Left ventricle myocardium inferior (tissue), 1 donor: ENCODE data around the gene FGFR3. TPM values are rescaled to one million over a fixed set of nuclear protein-coding genes. Genes with fewer than 3 reads are reported as not detected.

Source experiments
- DNase-seq: peaks from one replicate; pipeline ENCODE4 v3.0.0-alpha.2; 2020
- H3K27ac ChIP-seq: fragments of 200-600 bp; replicated peaks from 2 replicates; pipeline ENCODE4 v1.8.0; 2021
- H3K27me3 ChIP-seq: fragments of 200-600 bp; 2 replicates; pipeline ENCODE4 v1.8.0; 2021; ENCODE audit warnings: low read depth
- H3K36me3 ChIP-seq: fragments of 200-600 bp; 2 replicates; pipeline ENCODE4 v1.8.0; 2021
- H3K4me1 ChIP-seq: fragments of 200-600 bp; 2 replicates; pipeline ENCODE4 v1.8.0; 2021
- H3K4me3 ChIP-seq: fragments of 200-600 bp; 2 replicates; pipeline ENCODE4 v1.8.0; 2021; ENCODE audit warnings: mild to moderate bottlenecking, moderate library complexity
- H3K9me3 ChIP-seq: fragments of 200-600 bp; replicated peaks from 2 replicates; pipeline ENCODE4 v1.8.0; 2021
- intact Hi-C: fragments of 100-400 bp; cut with micrococcal nuclease; formaldehyde crosslinking; loops from one replicate; pipeline ENCODE4 v1.11.0; 2022
- total RNA-seq: library from RNA; stranded (reverse); fragmentation: NEBNext Ultra II Directional; extraction: Animal tissue kit (Norgen Biotek cat#: 25700); gene quantifications from one replicate; pipeline ENCODE4 v1.2.1, GENCODE V29; 2021
- TF ChIP-seq, protein P1 (sequence below): fragments of 200-600 bp; IDR thresholded peaks from 2 replicates; pipeline ENCODE4 v1.8.0; 2021; ENCODE audit warnings: antibody characterized with exemption, mild to moderate bottlenecking, borderline replicate concordance
- donor health status: DM: no; HTN: yes; CAD: no; lungs with severe emphysema.

The FGFR3 gene
- total RNA-seq, 1 donor from 2014 or later: 3.5 TPM

DNA sequence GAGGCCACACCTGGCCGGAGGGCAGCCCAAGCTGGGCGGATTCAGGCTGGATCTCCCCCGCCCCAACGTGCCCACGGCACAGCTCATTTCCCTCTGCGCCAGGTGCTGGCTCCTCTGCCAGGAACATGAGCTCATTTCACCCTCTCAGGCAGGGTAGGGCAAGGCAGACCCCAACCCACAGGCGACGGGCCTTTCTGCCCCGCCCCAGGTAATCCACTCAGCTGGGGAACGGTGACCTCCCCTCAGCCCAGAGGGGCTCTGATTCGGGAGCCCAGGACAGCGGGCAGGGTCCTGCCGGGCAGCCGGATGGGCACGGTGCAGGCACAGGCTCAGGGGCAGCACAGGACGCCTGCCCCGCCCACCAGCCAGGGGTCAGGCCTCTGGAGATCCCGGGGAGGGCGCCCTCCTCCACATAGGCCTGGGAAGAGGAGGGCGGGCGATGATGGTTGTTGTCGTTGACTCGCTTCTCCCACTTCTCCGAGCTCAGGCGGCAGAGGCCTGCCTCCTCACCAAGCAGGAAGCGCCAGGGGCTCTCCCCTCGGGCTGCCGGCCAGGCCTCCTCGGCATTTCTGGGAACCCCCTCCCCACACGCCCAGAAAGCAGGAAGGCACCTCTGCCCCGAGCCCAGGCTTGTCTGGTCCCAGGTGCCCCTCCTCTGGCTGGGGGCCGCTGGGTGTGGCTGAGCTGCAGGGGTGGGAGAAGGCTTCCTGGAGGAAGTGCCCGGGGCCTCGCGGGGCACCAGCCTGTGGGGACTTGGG lies 40.6 kb upstream of the FGFR3 start:
- intact Hi-C loops: no loop called here
- Histone ChIP-seq H3K27me3 (peaks cover 29% of the 10 kb centered on the region), H3K9me3 (no peaks in the 10 kb centered on the region), H3K36me3 (no peaks in the 10 kb centered on the region), H3K4me3 (no peak overlapping the region), H3K27ac (peak overlapping the region; percentile 3), H3K4me1 (peaks cover 19% of the 10 kb centered on the region)
- no peak for DNase-seq
- TF ChIP-seq, protein P1, sequence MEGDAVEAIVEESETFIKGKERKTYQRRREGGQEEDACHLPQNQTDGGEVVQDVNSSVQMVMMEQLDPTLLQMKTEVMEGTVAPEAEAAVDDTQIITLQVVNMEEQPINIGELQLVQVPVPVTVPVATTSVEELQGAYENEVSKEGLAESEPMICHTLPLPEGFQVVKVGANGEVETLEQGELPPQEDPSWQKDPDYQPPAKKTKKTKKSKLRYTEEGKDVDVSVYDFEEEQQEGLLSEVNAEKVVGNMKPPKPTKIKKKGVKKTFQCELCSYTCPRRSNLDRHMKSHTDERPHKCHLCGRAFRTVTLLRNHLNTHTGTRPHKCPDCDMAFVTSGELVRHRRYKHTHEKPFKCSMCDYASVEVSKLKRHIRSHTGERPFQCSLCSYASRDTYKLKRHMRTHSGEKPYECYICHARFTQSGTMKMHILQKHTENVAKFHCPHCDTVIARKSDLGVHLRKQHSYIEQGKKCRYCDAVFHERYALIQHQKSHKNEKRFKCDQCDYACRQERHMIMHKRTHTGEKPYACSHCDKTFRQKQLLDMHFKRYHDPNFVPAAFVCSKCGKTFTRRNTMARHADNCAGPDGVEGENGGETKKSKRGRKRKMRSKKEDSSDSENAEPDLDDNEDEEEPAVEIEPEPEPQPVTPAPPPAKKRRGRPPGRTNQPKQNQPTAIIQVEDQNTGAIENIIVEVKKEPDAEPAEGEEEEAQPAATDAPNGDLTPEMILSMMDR: no peak

DNA sequence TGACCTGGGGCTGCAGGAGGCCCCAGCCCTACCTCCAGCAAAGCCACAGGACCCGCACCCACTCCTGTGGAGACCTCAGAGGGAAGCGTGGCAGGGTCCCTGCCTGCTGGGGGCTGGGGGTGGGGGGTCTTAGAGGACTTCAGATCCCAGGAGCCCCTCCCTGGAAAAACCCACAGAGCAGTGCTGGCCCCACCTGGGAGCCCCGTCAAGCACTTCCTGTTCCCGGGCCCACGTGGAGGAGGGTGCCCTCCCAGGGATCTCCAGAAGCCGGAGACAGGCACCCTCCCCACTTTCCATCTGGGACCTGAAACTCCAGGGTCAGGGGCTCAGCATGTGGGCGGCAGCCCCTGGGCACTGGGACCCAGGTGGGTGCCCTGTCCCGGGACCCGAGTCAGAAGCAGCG lies 39.8 kb upstream of the FGFR3 start:
- no peaks in the 10 kb centered on the region for H3K9me3 ChIP-seq
- no peak overlapping the region for H3K27ac ChIP-seq
- H3K4me1 ChIP-seq: peaks cover 18% of the 10 kb centered on the region
- no peaks in the 10 kb centered on the region for H3K36me3 ChIP-seq
- peaks cover 21% of the 10 kb centered on the region for H3K27me3 ChIP-seq
- no peak overlapping the region for H3K4me3 ChIP-seq
- no peak for DNase-seq
- intact Hi-C loops: no loop called here
- TF ChIP-seq, protein P1: no peak

DNA sequence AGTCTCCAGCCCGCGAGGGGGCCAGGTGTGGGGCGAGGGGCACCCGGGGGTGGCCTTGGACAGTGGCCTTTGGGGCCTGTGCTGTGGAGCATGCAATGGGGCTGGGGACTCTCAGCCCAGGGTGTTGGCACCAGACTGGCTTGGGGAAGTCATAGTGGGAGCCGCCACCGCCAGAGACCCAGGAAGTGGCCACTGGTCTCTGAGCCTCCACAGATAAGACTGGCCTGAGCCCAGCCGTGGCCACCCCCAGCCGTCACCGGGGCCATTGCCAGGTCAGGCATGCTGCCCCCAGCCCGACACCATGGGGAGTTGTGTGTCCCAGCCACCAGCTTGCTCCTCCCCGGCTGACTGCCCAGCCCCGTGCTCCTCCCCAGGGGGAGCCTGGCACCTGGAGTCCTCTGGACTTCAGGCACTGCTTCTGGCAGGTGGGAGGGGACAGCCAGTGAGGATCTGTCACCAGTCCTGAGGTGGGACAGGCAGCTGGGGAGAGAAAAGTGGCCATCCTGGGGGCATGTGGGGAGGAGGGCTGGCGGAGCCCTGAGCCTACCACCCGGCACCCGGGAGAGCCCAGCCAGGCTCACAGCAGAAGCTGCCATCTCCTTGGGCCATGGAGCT lies 39.3 kb upstream of the FGFR3 start:
- no peaks in the 10 kb centered on the region for H3K9me3 ChIP-seq
- no peak overlapping the region for H3K4me3 ChIP-seq
- no peak for DNase-seq
- TF ChIP-seq, protein P1: no peak
- no peaks in the 10 kb centered on the region for H3K36me3 ChIP-seq
- H3K27me3 ChIP-seq: peaks cover 15% of the 10 kb centered on the region
- H3K4me1 ChIP-seq: peaks cover 13% of the 10 kb centered on the region
- H3K27ac ChIP-seq: no peak overlapping the region
- intact Hi-C loops: no loop called here

DNA sequence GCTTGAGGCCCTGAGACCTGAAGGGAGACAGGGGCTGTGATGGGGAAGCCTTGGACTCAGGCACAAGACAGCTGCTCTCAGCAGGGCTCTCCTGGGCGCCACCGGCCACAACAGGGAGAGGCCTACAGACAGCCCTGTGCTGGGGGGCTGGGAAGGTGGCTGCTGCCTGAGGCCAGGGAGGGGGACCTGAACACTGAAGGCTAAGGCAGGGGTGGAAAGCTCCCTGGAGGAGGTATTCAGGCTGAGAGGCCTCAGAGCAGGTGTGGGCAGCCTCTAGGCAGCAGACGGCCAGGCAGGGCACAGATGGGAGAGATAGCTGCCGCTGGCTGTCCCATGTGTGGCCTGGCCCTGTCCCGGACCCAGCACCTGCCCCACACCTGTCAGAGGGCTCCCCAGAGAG lies 38.8 kb upstream of the FGFR3 start:
- TF ChIP-seq, protein P1: no peak
- no peak overlapping the region for H3K27ac ChIP-seq
- intact Hi-C loops: no loop called here

DNA sequence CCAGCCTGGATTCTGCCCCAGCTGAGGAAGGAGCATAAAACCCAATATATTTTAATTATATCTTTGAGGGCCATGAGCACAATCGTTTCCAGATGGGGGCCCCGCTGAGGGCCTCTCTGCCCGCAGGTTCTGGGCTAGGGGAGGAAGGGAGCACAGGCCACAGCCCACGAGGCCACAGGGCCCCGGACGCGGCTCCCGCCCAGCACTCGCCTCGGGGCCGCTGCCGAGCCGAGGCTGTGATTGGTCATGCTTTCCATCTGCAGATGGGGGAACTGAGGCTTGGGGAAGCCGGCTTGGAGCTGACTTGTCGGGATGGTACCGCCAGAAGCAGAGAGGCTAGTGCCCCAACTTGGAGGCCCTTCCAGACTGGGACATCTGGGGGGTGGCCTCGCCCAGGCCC lies 37.8 kb upstream of the FGFR3 start:
- DNase-seq: no peak
- Histone ChIP-seq H3K27me3 (peaks cover 11% of the 10 kb centered on the region), H3K4me3 (no peak overlapping the region), H3K27ac (no peak overlapping the region), H3K36me3 (no peaks in the 10 kb centered on the region), H3K4me1 (peaks cover 16% of the 10 kb centered on the region), H3K9me3 (no peaks in the 10 kb centered on the region)
- intact Hi-C loops: no loop called here
- TF ChIP-seq, protein P1: no peak

More for the DNA sequence above, 38.8 kb upstream of the FGFR3 start:
- no peak for DNase-seq
- Histone ChIP-seq H3K36me3 (no peaks in the 10 kb centered on the region), H3K4me3 (no peak overlapping the region), H3K4me1 (peaks cover 13% of the 10 kb centered on the region), H3K27me3 (peaks cover 15% of the 10 kb centered on the region), H3K9me3 (no peaks in the 10 kb centered on the region)
